GM23338 (cell line): ENCODE data around the gene TSPOAP1. TPM values are rescaled to one million over a fixed set of nuclear protein-coding genes. Genes with fewer than 3 reads are reported as not detected.

Experiments used
- ATAC-seq: fragments of 200-7000 bp; cut with Tn5 transposase; 3 replicates; pipeline ENCODE4 v1.9.1; 2020
- DNase-seq: peaks from one replicate; pipeline ENCODE4 v3.0.0-alpha.2; 2015; ENCODE audit warnings: low spot score
- H2AFZ ChIP-seq: fragments of 200-600 bp; sonication (generic); 2 replicates; pipeline ENCODE4 v1.8.0; 2016; ENCODE audit warnings: antibody characterized with exemption, mild to moderate bottlenecking, moderate library complexity
- H3F3A ChIP-seq: fragments of 200-600 bp; sonication (generic); replicated peaks from 2 replicates; pipeline ENCODE4 v1.8.0; 2017; ENCODE audit warnings: antibody characterized with exemption, mixed run types, low read depth
- H3K27ac ChIP-seq: fragments of 200-600 bp; sonication (generic); 2 replicates; pipeline ENCODE4 v1.6.1; 2016; ENCODE audit warnings: low read depth
- H3K27me3 ChIP-seq: fragments of 200-600 bp; sonication (generic); 2 replicates; pipeline ENCODE4 v1.8.0; 2016; ENCODE audit warnings: mild to moderate bottlenecking, mixed run types, moderate library complexity; ENCODE audit not compliant: insufficient read depth
- H3K36me3 ChIP-seq: fragments of 200-600 bp; sonication (generic); 2 replicates; pipeline ENCODE4 v1.8.0; 2016; ENCODE audit warnings: mild to moderate bottlenecking; ENCODE audit not compliant: insufficient read depth
- H3K4me1 ChIP-seq: fragments of 200-600 bp; sonication (generic); 2 replicates; pipeline ENCODE4 v1.8.0; 2016; ENCODE audit warnings: mild to moderate bottlenecking, moderate library complexity; ENCODE audit not compliant: insufficient read depth
- H3K4me2 ChIP-seq: fragments of 200-600 bp; sonication (generic); 2 replicates; pipeline ENCODE4 v1.7.1; 2017; ENCODE audit warnings: mixed run types
- H3K4me3 ChIP-seq: fragments of 200-600 bp; sonication (generic); 2 replicates; pipeline ENCODE4 v1.6.1; 2016; ENCODE audit warnings: mixed run types
- H3K79me2 ChIP-seq: fragments of 200-600 bp; sonication (generic); replicated peaks from 2 replicates; pipeline ENCODE4 v1.8.0; 2017; ENCODE audit warnings: mild to moderate bottlenecking; ENCODE audit not compliant: insufficient read depth
- H3K9me2 ChIP-seq: fragments of 200-600 bp; sonication (generic); 2 replicates; pipeline ENCODE4 v1.8.0; 2017; ENCODE audit not compliant: insufficient read depth
- H4K20me1 ChIP-seq: fragments of 200-600 bp; sonication (generic); replicated peaks from 2 replicates; pipeline ENCODE4 v1.8.0; 2017; ENCODE audit warnings: mild to moderate bottlenecking; ENCODE audit not compliant: insufficient read depth
- H3K27ac Mint-ChIP-seq: 2 replicates; pipeline ENCODE4 v1.8.0; 2020; ENCODE audit warnings: inconsistent platforms, mild to moderate bottlenecking, moderate library complexity, mixed read lengths
- H3K27me3 Mint-ChIP-seq: 3 replicates; pipeline ENCODE4 v1.8.0; 2022; ENCODE audit warnings: low read depth, mild to moderate bottlenecking, moderate library complexity, mixed read lengths, inconsistent platforms; ENCODE audit not compliant: insufficient read depth, poor library complexity
- H3K36me3 Mint-ChIP-seq: 3 replicates; pipeline ENCODE4 v1.8.0; 2021; ENCODE audit warnings: low read depth, mild to moderate bottlenecking, inconsistent platforms, moderate library complexity, mixed read lengths
- H3K4me1 Mint-ChIP-seq: 3 replicates; pipeline ENCODE4 v1.8.0; 2020; ENCODE audit warnings: mild to moderate bottlenecking, inconsistent platforms, mixed read lengths
- H3K4me3 Mint-ChIP-seq: 3 replicates; pipeline ENCODE4 v1.8.0; 2021; ENCODE audit warnings: moderate library complexity, mild to moderate bottlenecking, inconsistent platforms, mixed read lengths
- H3K9me3 Mint-ChIP-seq: 3 replicates; pipeline ENCODE4 v1.8.0; 2020; ENCODE audit warnings: moderate library complexity, mild to moderate bottlenecking, inconsistent platforms, mixed read lengths
- NANOG ChIP-seq: IDR thresholded peaks from 2 replicates; pipeline ENCODE4 v1.6.1; 2016; ENCODE audit warnings: antibody characterized with exemption, borderline replicate concordance
- POLR2AphosphoS5 ChIP-seq: IDR thresholded peaks from 2 replicates; pipeline ENCODE4 v1.6.1; 2016; ENCODE audit warnings: antibody characterized with exemption, low read depth
- STAT1 ChIP-seq: IDR thresholded peaks from one replicate; pipeline ENCODE4 v1.6.1; 2016; ENCODE audit warnings: antibody characterized with exemption; ENCODE audit not compliant: unreplicated experiment
- polyA plus RNA-seq: library from polyadenylated mRNA; unstranded; fragments of >200 nt; fragmentation: Nextera tagmentation; extraction: Ambion mirVana; gene quantifications from 2 replicates; pipeline ENCODE4 v1.2.1, GENCODE V29; 2016
- total RNA-seq: library from RNA; depleted of rRNA; stranded (reverse); fragments of >200 nt; shearing (Covaris generic); gene quantifications from 2 replicates; pipeline ENCODE4 v1.2.3, GENCODE V29; 2014
- TF ChIP-seq, protein P1 (sequence below): fragments of 250-450 bp; sonication (Bioruptor Pico); IDR thresholded peaks from 2 replicates; pipeline ENCODE4 v1.5.0; 2020; ENCODE audit warnings: mild to moderate bottlenecking, moderate library complexity
- TF ChIP-seq, protein P2 (sequence below), 2 experiments: fragments of 200-600 bp in 1 of 2; sonication (generic) in 1 of 2; conservative IDR thresholded peaks; 2 replicates each; pipeline versions ENCODE4 v1.5.1 to v1.6.1; 2016 to 2017; ENCODE audit warnings: antibody characterized with exemption in 2 of 2, low read depth in 2 of 2, mild to moderate bottlenecking in 2 of 2, moderate library complexity in 1 of 2

TSPOAP1 gene
- total and polyA plus RNA-seq, 2 experiments from 2014 or later: 7.3 to 11.8 TPM

DNA sequence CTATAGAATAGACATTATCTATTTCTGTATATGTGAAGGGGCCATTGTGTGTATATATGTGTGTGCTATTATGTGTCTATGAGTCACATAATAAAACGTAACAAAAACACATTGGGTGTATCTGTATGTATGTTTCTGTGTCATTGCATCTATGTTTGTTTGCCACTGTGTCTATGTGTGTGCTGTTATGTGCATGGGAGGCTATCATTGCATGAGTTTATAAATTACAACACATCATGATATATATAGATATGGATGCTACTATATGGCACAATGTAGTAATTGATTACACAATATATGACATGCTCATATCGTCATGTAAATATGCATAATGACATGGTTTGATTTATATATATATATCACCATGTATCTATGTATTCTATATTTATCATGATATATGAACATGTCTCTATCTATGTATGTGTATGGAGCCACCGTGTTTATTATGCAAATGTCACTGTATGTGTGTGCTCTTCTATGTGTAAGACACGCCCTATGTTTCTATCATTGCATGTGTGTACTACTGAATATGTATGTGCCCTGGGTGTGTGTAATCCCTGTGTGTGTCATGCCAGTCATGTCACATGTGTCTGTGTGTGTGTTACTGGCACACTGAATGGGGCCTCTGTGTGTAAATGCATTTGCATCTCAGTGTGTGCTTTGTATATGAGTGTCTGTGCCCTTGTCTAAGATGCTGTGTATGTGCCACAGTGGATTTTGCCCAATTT is 1.4 kb upstream of the TSPOAP1 start (continued):
- TF ChIP-seq, protein P1, sequence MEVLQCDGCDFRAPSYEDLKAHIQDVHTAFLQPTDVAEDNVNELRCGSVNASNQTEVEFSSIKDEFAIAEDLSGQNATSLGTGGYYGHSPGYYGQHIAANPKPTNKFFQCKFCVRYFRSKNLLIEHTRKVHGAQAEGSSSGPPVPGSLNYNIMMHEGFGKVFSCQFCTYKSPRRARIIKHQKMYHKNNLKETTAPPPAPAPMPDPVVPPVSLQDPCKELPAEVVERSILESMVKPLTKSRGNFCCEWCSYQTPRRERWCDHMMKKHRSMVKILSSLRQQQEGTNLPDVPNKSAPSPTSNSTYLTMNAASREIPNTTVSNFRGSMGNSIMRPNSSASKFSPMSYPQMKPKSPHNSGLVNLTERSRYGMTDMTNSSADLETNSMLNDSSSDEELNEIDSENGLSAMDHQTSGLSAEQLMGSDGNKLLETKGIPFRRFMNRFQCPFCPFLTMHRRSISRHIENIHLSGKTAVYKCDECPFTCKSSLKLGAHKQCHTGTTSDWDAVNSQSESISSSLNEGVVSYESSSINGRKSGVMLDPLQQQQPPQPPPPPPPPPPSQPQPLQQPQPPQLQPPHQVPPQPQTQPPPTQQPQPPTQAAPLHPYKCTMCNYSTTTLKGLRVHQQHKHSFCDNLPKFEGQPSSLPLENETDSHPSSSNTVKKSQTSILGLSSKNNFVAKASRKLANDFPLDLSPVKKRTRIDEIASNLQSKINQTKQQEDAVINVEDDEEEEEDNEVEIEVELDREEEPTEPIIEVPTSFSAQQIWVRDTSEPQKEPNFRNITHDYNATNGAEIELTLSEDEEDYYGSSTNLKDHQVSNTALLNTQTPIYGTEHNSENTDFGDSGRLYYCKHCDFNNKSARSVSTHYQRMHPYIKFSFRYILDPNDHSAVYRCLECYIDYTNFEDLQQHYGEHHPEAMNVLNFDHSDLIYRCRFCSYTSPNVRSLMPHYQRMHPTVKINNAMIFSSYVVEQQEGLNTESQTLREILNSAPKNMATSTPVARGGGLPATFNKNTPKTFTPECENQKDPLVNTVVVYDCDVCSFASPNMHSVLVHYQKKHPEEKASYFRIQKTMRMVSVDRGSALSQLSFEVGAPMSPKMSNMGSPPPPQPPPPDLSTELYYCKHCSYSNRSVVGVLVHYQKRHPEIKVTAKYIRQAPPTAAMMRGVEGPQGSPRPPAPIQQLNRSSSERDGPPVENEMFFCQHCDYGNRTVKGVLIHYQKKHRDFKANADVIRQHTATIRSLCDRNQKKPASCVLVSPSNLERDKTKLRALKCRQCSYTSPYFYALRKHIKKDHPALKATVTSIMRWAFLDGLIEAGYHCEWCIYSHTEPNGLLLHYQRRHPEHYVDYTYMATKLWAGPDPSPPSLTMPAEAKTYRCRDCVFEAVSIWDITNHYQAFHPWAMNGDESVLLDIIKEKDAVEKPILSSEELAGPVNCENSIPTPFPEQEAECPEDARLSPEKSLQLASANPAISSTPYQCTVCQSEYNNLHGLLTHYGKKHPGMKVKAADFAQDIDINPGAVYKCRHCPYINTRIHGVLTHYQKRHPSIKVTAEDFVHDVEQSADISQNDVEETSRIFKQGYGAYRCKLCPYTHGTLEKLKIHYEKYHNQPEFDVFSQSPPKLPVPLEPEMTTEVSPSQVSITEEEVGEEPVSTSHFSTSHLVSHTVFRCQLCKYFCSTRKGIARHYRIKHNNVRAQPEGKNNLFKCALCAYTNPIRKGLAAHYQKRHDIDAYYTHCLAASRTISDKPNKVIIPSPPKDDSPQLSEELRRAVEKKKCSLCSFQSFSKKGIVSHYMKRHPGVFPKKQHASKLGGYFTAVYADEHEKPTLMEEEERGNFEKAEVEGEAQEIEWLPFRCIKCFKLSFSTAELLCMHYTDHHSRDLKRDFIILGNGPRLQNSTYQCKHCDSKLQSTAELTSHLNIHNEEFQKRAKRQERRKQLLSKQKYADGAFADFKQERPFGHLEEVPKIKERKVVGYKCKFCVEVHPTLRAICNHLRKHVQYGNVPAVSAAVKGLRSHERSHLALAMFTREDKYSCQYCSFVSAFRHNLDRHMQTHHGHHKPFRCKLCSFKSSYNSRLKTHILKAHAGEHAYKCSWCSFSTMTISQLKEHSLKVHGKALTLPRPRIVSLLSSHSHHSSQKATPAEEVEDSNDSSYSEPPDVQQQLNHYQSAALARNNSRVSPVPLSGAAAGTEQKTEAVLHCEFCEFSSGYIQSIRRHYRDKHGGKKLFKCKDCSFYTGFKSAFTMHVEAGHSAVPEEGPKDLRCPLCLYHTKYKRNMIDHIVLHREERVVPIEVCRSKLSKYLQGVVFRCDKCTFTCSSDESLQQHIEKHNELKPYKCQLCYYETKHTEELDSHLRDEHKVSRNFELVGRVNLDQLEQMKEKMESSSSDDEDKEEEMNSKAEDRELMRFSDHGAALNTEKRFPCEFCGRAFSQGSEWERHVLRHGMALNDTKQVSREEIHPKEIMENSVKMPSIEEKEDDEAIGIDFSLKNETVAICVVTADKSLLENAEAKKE: no peak
- no peak for TF ChIP-seq POLR2AphosphoS5
- TF ChIP-seq NANOG: no peak
- TF ChIP-seq STAT1: no peak

DNA sequence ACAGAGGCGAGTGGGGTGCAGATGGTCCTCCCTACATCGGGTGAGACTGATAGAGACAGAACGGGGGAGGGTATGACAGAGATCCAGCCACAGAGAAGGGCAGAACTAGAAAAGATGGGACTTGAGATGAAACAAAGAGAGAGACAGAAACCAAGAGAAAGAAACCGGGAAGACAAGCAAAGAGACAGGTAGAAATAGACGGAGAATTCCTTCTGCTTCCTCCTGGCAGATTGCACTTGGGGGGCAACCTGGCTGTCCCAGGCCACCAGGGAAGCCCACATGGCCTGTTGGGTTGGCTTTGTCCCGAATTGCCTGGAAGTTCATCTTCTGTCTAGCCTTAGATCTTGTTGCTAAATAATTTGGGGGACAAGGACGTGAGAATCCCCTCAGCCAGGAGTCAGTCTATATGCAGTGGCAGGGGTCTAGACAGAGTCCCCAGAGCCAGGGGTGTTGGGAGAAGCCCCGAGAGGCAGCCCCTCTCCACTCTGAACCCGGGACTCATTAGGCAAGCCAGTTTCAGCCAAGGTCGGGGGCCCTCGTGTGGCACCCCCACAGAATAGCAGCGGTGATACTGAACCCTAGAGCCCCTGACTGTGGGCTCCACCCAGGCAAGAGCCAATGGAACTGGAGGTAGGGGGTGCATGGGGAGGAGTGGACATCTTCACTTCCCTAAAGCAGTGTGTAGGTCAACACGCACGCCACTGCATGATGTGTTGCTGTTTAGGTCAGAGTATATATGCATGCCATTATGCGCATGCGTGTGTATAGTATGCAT is 627 bp upstream of the TSPOAP1 start:
- peak overlapping the region; percentile 74 for H3K4me2 ChIP-seq

More for the DNA sequence above, 627 bp upstream of the TSPOAP1 start:
- peak; percentile 77 for DNase-seq
- H3K27ac Mint-ChIP-seq: peak overlapping the region; percentile 24; the same call in 1 of the 2 replicates
- peaks cover 40% of the 10 kb centered on the region for H3K4me1 ChIP-seq
- no peaks in the 10 kb centered on the region for H3K79me2 ChIP-seq
- H3K27me3 Mint-ChIP-seq: peaks cover 31% of the 10 kb centered on the region
- peaks cover 57% of the 10 kb centered on the region for H3K4me1 Mint-ChIP-seq
- H3K27me3 ChIP-seq: peaks cover 12% of the 10 kb centered on the region
- H3K9me3 Mint-ChIP-seq: no peaks in the 10 kb centered on the region; the same call in 2 of the 3 replicates
- peaks cover 3% of the 10 kb centered on the region; the same call in 1 of the 2 replicates for H3F3A ChIP-seq
- peak overlapping the region; percentile 40 for H3K4me3 ChIP-seq
- TF ChIP-seq POLR2AphosphoS5: no peak
- TF ChIP-seq, protein P2, sequence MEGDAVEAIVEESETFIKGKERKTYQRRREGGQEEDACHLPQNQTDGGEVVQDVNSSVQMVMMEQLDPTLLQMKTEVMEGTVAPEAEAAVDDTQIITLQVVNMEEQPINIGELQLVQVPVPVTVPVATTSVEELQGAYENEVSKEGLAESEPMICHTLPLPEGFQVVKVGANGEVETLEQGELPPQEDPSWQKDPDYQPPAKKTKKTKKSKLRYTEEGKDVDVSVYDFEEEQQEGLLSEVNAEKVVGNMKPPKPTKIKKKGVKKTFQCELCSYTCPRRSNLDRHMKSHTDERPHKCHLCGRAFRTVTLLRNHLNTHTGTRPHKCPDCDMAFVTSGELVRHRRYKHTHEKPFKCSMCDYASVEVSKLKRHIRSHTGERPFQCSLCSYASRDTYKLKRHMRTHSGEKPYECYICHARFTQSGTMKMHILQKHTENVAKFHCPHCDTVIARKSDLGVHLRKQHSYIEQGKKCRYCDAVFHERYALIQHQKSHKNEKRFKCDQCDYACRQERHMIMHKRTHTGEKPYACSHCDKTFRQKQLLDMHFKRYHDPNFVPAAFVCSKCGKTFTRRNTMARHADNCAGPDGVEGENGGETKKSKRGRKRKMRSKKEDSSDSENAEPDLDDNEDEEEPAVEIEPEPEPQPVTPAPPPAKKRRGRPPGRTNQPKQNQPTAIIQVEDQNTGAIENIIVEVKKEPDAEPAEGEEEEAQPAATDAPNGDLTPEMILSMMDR (conservative IDR thresholded peaks at IDR 0.05; ENCODE audit: low read depth in 2 of 2): peak; percentile 48 to 71
- peak overlapping the region; percentile 57 for H3K4me3 Mint-ChIP-seq
- 0 out of 2 replicates have a peak, but pooled peaks cover 8% of the 10 kb centered on the region for H3K9me2 ChIP-seq
- H2AFZ ChIP-seq: peak overlapping the region; percentile 19; the same call in 1 of the 2 replicates
- ATAC-seq: peak; percentile 53
- no peaks in the 10 kb centered on the region for H3K36me3 ChIP-seq
- no peaks in the 10 kb centered on the region for H4K20me1 ChIP-seq
- no peak overlapping the region; the same call in 1 of the 2 replicates for H3K27ac ChIP-seq
- no peaks in the 10 kb centered on the region for H3K36me3 Mint-ChIP-seq
